Kidney tubule cell (primary cell): Measurements from ENCODE around the gene FAM170B.

ENCODE experiments used
- DNase-seq: peaks from one replicate; pipeline ENCODE4 v3.0.0-alpha.2; 2018; ENCODE audit warnings: low spot score

Gene FAM170B

GRCh38 chr10:49133706-49134248 lies at the start of gene FAM170B:
TSS of gene FAM170B (minus strand) at chr10:49134021. CDS start at chr10:49133918, 103 bp downstream.
- DNase-seq = no peak

- no peak for DNase-seq
Measured at GRCh38 chr10:49182776-49183175, 49.0 kb upstream of the FAM170B start.

DNA sequence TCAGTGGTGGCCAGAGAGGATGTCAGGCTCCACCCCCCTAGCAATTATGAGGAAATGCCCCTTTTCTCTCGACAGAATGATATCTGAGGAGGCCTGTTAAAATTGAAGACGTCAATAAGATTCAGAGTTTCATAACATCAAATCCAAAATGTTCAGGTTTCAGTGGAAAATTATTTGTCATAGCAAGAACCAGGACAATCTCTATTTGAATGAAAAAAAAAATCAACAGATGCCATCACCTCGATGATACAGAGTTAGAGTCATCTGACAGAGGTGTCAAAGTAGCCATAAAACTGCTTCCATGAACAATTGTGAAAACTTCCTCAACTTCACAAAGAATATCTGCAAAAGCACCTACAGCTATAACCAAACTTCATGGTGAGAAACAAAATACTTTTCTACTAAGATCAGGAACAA lies 46.6 kb upstream of the FAM170B start:
- peak; percentile 25 for DNase-seq

DNA sequence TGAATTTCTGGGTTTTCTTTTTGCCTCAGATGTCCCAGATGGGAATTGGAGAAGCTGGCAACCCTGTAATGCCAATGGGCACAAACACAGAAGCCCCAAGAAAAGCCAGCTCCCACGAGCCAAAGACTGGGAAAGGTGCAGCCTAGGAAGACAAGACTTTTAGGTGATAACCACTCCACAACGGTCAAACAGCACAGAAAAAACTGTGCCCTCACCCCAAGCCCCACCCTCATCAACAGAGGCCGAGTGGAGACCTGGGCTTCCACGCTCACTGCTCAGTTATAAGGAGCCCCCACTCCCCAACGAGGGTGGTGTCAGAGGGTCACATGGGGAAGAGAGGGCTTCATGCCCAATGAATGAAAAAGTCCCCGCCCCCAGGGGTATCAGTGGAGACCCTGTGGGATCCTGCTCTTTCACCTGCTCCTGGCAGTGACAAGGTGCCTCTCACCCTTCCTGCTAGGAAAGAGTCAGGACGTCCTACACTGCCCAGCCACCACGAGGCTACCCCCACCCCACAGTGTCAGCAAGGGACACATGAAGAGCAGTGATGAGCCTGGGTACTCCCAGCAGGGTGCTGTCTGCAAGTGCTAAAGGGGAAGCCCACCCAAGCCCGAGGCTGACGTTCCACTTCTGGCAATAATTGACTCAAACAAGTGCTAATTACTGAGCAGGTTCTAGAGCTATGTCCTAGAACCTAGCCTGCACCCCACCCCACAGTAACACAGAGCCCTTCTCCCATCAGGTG lies 46.0 kb upstream of the FAM170B start:
- DNase-seq = no peak

DNA sequence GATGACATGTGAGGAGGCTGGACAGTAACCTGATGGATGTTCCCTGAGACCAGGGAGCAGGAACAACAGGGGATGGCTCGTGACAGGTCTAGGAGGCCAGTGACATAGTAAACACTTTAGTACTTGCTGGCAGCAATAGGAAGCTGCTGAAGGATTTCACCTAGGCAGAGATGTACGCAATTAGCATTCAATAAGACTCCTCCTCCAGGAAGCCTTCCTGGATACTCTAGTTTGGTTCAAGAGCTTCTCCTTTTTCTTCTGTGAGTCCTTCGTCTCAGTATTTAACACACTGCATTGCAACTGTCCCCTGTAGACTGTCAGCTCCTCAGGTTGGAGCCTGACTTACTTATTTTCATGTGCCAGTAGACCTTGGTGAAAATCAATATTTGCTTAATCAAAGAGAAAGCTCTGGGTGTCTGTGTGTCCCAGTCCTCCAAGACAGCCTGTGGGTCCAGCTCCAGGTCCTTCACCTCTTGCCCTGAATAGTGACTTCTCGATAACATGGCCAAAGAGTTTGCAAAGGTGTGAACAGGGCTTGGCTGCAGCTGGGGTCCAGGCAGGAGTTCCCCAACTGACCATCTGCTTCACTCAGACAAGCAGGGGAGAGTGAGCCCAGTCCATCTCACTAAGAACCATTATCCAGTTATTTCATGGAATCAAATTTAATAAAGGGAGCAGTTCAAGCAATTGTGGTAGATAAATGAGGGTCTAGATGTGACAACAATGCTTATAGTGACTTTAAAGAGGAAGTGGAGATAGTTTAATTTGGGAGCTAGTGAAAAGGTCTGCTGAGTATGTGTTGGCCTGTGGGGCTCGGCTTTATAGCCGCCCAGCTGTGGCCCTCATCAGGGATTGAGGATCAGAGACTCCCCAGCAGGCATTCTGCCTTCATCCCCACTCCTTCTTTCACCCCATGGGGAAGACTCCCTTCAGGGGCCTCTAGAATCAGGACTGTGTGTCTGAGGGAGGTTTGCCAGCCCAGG lies 45.0 kb upstream of the FAM170B start:
- DNase-seq = no peak

DNA sequence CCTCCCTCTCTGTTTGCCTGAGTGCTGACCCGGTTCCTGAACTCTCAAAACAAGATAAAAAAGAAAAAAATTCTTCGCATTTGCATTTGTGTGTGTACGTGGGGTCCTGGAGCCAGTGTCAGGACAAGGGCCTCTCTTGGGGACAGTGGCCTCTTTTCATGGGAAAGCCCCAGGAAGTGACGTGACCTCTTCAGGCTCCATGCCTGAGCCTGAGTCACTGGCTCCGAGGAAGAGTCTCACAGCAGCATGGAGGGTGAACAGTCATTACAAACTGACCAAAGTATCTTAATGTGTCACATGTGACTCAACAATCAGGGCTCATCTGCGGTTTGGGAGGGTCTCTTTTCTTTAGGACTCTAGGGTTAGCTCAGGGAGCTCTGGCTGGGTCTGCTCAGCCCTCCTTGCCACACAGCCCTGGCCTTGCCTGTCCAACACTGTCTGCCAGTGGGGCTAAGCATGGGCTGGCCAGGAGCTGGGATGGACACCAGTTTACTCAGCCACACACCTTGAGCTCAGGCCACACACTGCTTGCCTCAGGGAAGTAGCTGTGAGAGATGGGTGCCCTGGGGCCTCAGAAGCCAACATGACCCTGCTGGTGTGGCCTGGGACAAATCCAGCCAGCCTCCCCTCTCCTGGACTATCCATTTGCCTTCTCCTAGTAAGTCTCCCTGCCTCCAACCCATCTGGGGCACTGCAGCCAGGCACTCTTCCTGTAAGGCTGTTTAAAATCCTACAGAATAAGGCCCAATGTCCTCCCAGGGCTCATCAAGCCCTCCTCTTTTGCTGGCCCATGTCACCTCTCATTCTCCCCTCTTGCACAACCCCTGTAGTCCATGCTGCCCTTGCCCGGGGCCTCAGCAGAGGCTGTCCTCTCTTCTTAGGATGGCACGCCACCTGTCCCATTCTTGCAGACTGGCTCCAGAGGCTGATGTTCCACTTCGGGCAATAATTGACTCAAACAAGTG lies 43.9 kb upstream of the FAM170B start:
- DNase-seq = peak; percentile 96

DNA sequence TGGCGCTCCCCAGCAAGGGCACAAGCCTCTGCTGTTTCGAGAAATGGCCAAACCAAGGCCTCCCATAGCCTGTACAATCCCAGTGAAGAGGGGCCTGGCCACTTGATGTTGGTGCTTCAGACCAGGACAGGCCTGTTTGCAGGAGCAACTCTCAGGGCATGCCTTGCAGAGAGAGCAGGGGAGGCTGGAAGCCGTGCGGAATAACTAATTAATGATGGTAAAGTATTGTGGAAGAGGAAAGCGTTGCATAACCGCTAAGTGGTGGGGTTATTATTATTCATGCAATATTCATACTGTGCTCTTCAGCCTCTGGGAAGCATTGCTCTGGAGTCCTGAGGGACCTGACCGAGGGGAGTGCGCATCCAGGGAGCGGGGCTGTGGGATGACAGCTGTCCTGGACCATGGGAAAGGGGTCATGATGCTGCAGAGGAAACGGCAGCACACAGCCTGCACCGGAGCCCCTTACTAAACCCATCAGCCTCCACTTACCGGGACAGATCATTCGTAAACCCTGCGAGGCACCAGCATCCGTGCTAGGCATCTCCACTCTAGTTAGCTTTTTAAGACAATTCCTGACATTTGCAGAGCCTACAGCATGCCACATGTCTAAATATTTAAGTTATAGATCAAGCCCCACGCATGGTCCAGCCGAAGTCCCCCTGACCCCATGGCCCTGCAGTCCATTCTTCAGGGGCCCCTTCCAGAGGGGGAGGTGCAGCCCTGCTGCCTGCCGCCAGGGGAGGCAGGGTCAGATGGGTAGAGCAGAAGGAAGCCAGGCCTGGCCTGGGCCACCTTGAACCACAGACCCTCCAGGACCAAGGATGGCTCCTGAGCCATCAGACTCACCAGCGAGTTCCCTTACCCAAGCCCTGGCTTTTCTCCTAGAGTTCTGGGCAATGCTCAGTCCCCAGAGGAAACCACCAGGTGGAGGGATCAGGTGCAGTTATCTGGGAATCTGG lies 42.8 kb upstream of the FAM170B start:
- no peak for DNase-seq

- peak; percentile 17 for DNase-seq
Measured at GRCh38 chr10:49175587-49176309, 41.9 kb upstream of the FAM170B start.

DNA sequence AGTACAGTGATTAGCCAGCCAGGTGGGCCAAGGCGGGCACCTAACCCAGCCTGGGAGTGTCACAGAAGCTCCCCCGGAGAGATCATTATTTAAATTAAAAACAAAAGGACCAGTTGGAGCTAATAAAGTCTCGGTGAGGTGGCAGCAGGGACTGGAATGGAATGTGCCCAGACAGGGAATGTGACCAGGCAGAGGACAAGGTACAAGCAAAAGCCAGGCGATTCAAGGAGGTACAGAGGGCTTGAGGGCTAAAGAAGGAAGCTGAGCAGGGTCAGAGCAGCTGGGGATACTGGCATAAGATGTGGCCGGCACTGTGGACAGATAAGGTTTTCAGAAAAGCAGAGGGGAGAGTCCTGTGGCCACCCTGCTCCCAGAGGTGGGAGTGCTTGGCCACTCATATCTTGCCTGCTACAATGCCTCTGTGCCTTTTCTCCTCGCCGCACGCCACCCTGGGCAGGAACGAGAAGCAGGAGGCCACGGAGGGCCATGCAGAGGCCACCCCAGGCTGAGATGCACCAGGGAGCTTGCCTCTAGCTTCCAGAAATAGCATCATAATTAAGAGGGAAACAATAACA lies 41.2 kb upstream of the FAM170B start:
- DNase-seq = peak; percentile 33

GRCh38 chr10:49174261-49174925 lies 40.6 kb upstream of the FAM170B start:
- DNase-seq = no peak

DNA sequence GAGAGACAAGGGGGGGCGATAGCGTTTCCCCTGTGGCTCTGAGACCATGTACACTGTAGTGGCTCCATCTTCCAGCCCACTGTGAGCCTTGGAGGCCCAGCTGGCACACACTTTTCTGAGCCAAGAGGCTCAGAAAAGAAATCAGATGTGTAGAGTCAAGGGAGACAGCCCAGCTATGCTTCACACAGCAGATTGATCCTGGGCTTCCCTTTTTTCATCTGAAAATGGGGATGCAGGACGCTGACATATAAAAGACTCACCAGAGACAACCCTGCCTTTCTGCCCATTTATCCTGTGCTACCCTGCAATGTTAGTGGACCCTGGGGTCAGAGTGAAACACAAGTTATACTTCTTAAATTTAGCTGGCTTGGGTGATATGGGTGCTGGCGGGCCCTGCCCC lies 40.0 kb upstream of the FAM170B start:
- no peak for DNase-seq

DNA sequence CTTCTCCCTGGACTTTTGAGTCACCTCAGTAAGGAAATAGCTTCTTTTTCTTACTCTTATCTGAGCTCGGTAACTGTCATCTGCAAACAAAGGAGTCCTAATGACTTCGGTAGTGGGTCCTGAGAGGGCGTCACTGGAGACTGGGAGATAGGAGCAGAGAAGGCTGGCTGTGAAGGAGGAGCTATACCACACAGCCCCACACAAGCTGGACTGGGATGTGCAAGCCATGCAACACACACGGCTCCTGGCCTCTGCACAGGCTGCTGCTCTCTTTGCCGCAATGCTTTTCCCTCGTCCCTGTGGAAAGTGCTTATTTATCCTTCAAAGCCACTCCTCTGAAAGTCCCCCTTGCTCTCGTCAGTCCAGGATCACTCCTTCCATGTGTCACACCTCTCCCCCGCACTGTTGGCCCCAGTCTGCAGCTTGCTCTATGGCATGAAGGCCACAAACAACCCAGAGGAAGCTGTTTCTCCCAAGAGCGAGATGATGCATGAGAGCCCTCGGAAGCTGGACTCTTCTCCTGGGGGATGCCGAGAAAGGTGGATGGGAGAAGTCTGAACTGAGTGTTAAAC lies 39.5 kb upstream of the FAM170B start:
- no peak for DNase-seq

DNA sequence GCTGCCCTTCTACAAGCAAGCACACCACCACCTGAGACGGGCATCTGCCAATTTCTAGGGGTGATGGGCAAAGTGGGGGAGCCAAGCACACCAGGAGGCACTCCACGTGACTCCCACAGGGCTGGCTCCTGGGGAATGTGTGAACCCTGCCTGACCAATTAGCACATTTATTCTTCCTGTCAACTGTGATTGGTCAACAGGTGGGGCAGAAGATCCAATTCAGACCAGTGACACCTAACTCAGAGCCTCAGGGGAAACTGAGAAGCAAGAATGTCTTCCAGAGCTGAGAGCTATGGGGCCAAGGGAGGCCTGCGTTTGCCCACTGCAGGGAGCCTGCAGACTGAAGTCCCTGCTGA lies 38.9 kb upstream of the FAM170B start:
- DNase-seq = no peak

- no peak for DNase-seq
Measured at GRCh38 chr10:49172061-49172776, 38.4 kb upstream of the FAM170B start.

- DNase-seq = no peak
Measured at GRCh38 chr10:49171326-49172060, 37.7 kb upstream of the FAM170B start.

GRCh38 chr10:49170632-49171325 lies 37.0 kb upstream of the FAM170B start:
- no peak for DNase-seq
